WTC11 (cell line): Measurements from ENCODE around the gene ACSM3. TPM values are rescaled to one million over a fixed set of nuclear protein-coding genes. Genes with fewer than 3 reads are reported as not detected.

Experiments used
- ATAC-seq: fragments of 200-7000 bp; cut with Tn5 transposase; 2 replicates; pipeline ENCODE4 v1.10.0; 2021; ENCODE audit warnings: mild to moderate bottlenecking, moderate library complexity
- CTCF ChIA-PET: fragments of 300-600 bp; sonication (Branson Sonifier 250); formaldehyde crosslinking; loops from one replicate; lab custom pipeline; 2021; ENCODE audit warnings: antibody characterized with exemption; lab: Charles Lee
- POLR2A ChIA-PET: fragments of 350-600 bp; sonication (Branson Sonifier 250); formaldehyde crosslinking; loops from one replicate; lab custom pipeline; 2021; ENCODE audit warnings: antibody characterized with exemption; lab: Charles Lee
- DNase-seq: peaks from one replicate; pipeline ENCODE4 v3.0.0; 2021; ENCODE audit warnings: low spot score
- H3K27ac Mint-ChIP-seq: 2 replicates; pipeline ENCODE4 v1.8.0; 2021; ENCODE audit warnings: mixed read lengths
- H3K27me3 Mint-ChIP-seq: 2 replicates; pipeline ENCODE4 v1.8.0; 2021; ENCODE audit warnings: low read depth, mild to moderate bottlenecking, moderate library complexity, mixed read lengths
- H3K36me3 Mint-ChIP-seq: 2 replicates; pipeline ENCODE4 v1.8.0; 2021; ENCODE audit warnings: mixed read lengths
- H3K4me1 Mint-ChIP-seq: 2 replicates; pipeline ENCODE4 v1.8.0; 2022; ENCODE audit warnings: mixed read lengths
- H3K4me3 Mint-ChIP-seq: 2 replicates; pipeline ENCODE4 v1.8.0; 2021; ENCODE audit warnings: mild to moderate bottlenecking, moderate library complexity, mixed read lengths
- H3K9me3 Mint-ChIP-seq: 2 replicates; pipeline ENCODE4 v1.8.0; 2021; ENCODE audit warnings: mixed read lengths
- FOXK1 ChIP-seq: sonication (generic); formaldehyde crosslinking; IDR thresholded peaks from 2 replicates; pipeline ENCODE4 v1.8.0; 2022; ENCODE audit warnings: mild to moderate bottlenecking, moderate library complexity, missing genetic modification reagents
- FOXP1 ChIP-seq: sonication (generic); formaldehyde crosslinking; IDR thresholded peaks from 2 replicates; pipeline ENCODE4 v1.8.0; 2022; ENCODE audit warnings: missing genetic modification reagents, mild to moderate bottlenecking, moderate library complexity, borderline replicate concordance
- JUN ChIP-seq: sonication (generic); formaldehyde crosslinking; IDR thresholded peaks from 2 replicates; pipeline ENCODE4 v1.8.0; 2023; ENCODE audit warnings: mild to moderate bottlenecking, missing genetic modification reagents
- NFATC4 ChIP-seq: fragments of 250-450 bp; sonication (Bioruptor Pico); IDR thresholded peaks from 2 replicates; pipeline ENCODE4 v1.9.0; 2021; ENCODE audit warnings: mild to moderate bottlenecking
- NR3C1 ChIP-seq: sonication (generic); formaldehyde crosslinking; conservative IDR thresholded peaks from 2 replicates; pipeline ENCODE4 v1.8.1; 2023; ENCODE audit warnings: low read depth, mild to moderate bottlenecking, missing genetic modification reagents
- SP1 ChIP-seq: sonication (generic); formaldehyde crosslinking; conservative IDR thresholded peaks from 2 replicates; pipeline ENCODE4 v1.8.1; 2022; ENCODE audit warnings: missing genetic modification reagents
- TEAD1 ChIP-seq: sonication (generic); formaldehyde crosslinking; IDR thresholded peaks from 2 replicates; pipeline ENCODE4 v1.8.0; 2022; ENCODE audit warnings: mild to moderate bottlenecking, missing genetic modification reagents
- TP53 ChIP-seq: sonication (generic); formaldehyde crosslinking; IDR thresholded peaks from 2 replicates; pipeline ENCODE4 v1.8.1; 2023; ENCODE audit warnings: mild to moderate bottlenecking, missing genetic modification reagents
- ZNF232 ChIP-seq: sonication (generic); formaldehyde crosslinking; IDR thresholded peaks from 2 replicates; pipeline ENCODE4 v1.8.0; 2022; ENCODE audit warnings: mild to moderate bottlenecking, missing genetic modification reagents
- ZNF396 ChIP-seq: fragments of 250-450 bp; sonication (Bioruptor Pico); IDR thresholded peaks from 2 replicates; pipeline ENCODE4 v1.8.0; 2021; ENCODE audit warnings: mild to moderate bottlenecking, moderate library complexity, borderline replicate concordance
- ZNF416 ChIP-seq: fragments of 250-450 bp; sonication (Bioruptor Pico); IDR thresholded peaks from 2 replicates; pipeline ENCODE4 v1.9.0; 2021; ENCODE audit warnings: mild to moderate bottlenecking, inconsistent platforms
- total RNA-seq: library from RNA; stranded (reverse); gene quantifications from 3 replicates; pipeline ENCODE4 v1.2.3, GENCODE V29; 2021
- TF ChIP-seq, protein P1 (sequence below): sonication (generic); formaldehyde crosslinking; IDR thresholded peaks from 2 replicates; pipeline ENCODE4 v1.8.1; 2023; ENCODE audit warnings: mild to moderate bottlenecking, missing genetic modification reagents
- TF ChIP-seq, protein P2 (sequence below): sonication (generic); formaldehyde crosslinking; conservative IDR thresholded peaks from 2 replicates; pipeline ENCODE4 v1.8.1; 2022; ENCODE audit warnings: mild to moderate bottlenecking, missing genetic modification reagents
- TF ChIP-seq, protein P3 (sequence below): sonication (generic); formaldehyde crosslinking; IDR thresholded peaks from 2 replicates; pipeline ENCODE4 v1.8.1; 2022; ENCODE audit warnings: mild to moderate bottlenecking, missing genetic modification reagents, moderate library complexity, borderline replicate concordance
- TF ChIP-seq, protein P4 (sequence below): sonication (generic); formaldehyde crosslinking; IDR thresholded peaks from 2 replicates; pipeline ENCODE4 v1.8.0; 2022; ENCODE audit warnings: missing genetic modification reagents
- TF ChIP-seq, protein P5 (sequence below): sonication (generic); formaldehyde crosslinking; IDR thresholded peaks from 2 replicates; pipeline ENCODE4 v1.8.1; 2023; ENCODE audit warnings: mild to moderate bottlenecking, missing genetic modification reagents
- TF ChIP-seq, protein P6 (sequence below): sonication (generic); formaldehyde crosslinking; IDR thresholded peaks from 2 replicates; pipeline ENCODE4 v1.8.0; 2023; ENCODE audit warnings: missing genetic modification reagents, mild to moderate bottlenecking, borderline replicate concordance
- TF ChIP-seq, protein P7 (sequence below): sonication (generic); formaldehyde crosslinking; IDR thresholded peaks from 2 replicates; pipeline ENCODE4 v1.8.1; 2022; ENCODE audit warnings: mild to moderate bottlenecking, moderate library complexity, missing genetic modification reagents
- TF ChIP-seq, protein P8 (sequence below): fragments of 200-600 bp; IDR thresholded peaks from 2 replicates; pipeline ENCODE4 v1.8.0; 2022; ENCODE audit warnings: antibody characterized with exemption

ACSM3 gene
- total RNA-seq, 1 experiment from 2014 or later = 5.0 TPM

DNA sequence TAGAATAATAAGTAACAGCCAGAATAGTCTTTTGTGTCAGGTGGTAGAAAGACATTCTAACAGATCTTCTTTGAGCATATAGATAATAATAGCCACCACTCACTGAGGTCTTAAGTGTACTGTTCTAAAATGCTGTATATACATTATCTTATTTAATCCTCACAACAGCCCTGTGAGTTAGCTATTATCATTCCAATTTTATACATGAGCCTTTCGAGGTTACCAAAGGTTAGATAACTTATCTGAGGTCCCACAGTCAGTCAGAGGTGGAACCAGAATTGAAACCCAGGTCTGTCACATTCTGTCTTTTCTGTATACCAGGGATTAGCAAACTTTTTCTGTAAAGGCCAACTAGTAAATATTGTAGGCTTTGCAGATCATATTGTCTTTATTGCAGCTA is 65.7 kb downstream of the ACSM3 start (continued):
- TF ChIP-seq, protein P1, sequence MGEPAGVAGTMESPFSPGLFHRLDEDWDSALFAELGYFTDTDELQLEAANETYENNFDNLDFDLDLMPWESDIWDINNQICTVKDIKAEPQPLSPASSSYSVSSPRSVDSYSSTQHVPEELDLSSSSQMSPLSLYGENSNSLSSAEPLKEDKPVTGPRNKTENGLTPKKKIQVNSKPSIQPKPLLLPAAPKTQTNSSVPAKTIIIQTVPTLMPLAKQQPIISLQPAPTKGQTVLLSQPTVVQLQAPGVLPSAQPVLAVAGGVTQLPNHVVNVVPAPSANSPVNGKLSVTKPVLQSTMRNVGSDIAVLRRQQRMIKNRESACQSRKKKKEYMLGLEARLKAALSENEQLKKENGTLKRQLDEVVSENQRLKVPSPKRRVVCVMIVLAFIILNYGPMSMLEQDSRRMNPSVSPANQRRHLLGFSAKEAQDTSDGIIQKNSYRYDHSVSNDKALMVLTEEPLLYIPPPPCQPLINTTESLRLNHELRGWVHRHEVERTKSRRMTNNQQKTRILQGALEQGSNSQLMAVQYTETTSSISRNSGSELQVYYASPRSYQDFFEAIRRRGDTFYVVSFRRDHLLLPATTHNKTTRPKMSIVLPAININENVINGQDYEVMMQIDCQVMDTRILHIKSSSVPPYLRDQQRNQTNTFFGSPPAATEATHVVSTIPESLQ = no peak
- no peak for TF ChIP-seq NFATC4
- TF ChIP-seq, protein P2, sequence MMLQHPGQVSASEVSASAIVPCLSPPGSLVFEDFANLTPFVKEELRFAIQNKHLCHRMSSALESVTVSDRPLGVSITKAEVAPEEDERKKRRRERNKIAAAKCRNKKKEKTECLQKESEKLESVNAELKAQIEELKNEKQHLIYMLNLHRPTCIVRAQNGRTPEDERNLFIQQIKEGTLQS (CRISPR knock-in tag) = no peak
- TF ChIP-seq ZNF396 (CRISPR knock-in tag) = no peak
- TF ChIP-seq, protein P3, sequence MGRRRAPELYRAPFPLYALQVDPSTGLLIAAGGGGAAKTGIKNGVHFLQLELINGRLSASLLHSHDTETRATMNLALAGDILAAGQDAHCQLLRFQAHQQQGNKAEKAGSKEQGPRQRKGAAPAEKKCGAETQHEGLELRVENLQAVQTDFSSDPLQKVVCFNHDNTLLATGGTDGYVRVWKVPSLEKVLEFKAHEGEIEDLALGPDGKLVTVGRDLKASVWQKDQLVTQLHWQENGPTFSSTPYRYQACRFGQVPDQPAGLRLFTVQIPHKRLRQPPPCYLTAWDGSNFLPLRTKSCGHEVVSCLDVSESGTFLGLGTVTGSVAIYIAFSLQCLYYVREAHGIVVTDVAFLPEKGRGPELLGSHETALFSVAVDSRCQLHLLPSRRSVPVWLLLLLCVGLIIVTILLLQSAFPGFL (CRISPR knock-in tag) = no peak
- TF ChIP-seq, all 79 proteins: peak for 0

DNA sequence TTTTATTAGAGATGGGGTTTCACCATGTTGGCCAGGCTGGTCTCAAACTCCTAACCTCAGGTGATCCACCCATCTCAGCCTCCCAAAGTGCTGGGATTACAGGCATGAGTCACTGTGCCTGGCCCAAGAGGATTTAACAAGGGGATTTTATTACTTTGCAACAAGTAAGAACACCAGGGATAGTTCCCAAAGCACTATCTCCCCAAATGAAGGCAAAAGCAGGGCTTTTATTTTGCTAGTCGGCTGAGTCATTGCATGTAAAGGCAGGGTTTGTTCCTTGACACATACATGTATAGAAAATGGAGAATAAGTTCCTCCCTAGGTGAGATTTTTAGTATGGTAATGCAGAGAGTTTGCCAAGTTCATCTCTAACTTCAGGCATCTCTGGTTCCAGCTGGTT is 66.6 kb downstream of the ACSM3 start:
- H3K36me3 Mint-ChIP-seq = peaks cover 25% of the 10 kb centered on the region
- H3K27ac Mint-ChIP-seq = no peak overlapping the region
- ChIA-PET POLR2A (no interaction called here), CTCF (no interaction called here)
- no peaks in the 10 kb centered on the region for H3K27me3 Mint-ChIP-seq
- ATAC-seq = no peak
- H3K4me3 Mint-ChIP-seq = no peak overlapping the region
- H3K9me3 Mint-ChIP-seq = no peaks in the 10 kb centered on the region
- no peak for DNase-seq
- no peaks in the 10 kb centered on the region for H3K4me1 Mint-ChIP-seq
- no peak for TF ChIP-seq FOXP1 (CRISPR knock-in tag)
- TF ChIP-seq, protein P4, sequence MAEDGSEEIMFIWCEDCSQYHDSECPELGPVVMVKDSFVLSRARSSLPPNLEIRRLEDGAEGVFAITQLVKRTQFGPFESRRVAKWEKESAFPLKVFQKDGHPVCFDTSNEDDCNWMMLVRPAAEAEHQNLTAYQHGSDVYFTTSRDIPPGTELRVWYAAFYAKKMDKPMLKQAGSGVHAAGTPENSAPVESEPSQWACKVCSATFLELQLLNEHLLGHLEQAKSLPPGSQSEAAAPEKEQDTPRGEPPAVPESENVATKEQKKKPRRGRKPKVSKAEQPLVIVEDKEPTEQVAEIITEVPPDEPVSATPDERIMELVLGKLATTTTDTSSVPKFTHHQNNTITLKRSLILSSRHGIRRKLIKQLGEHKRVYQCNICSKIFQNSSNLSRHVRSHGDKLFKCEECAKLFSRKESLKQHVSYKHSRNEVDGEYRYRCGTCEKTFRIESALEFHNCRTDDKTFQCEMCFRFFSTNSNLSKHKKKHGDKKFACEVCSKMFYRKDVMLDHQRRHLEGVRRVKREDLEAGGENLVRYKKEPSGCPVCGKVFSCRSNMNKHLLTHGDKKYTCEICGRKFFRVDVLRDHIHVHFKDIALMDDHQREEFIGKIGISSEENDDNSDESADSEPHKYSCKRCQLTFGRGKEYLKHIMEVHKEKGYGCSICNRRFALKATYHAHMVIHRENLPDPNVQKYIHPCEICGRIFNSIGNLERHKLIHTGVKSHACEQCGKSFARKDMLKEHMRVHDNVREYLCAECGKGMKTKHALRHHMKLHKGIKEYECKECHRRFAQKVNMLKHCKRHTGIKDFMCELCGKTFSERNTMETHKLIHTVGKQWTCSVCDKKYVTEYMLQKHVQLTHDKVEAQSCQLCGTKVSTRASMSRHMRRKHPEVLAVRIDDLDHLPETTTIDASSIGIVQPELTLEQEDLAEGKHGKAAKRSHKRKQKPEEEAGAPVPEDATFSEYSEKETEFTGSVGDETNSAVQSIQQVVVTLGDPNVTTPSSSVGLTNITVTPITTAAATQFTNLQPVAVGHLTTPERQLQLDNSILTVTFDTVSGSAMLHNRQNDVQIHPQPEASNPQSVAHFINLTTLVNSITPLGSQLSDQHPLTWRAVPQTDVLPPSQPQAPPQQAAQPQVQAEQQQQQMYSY (CRISPR knock-in tag) = no peak
- TF ChIP-seq, protein P5, sequence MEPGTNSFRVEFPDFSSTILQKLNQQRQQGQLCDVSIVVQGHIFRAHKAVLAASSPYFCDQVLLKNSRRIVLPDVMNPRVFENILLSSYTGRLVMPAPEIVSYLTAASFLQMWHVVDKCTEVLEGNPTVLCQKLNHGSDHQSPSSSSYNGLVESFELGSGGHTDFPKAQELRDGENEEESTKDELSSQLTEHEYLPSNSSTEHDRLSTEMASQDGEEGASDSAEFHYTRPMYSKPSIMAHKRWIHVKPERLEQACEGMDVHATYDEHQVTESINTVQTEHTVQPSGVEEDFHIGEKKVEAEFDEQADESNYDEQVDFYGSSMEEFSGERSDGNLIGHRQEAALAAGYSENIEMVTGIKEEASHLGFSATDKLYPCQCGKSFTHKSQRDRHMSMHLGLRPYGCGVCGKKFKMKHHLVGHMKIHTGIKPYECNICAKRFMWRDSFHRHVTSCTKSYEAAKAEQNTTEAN (CRISPR knock-in tag) = no peak
- TF ChIP-seq, protein P6, sequence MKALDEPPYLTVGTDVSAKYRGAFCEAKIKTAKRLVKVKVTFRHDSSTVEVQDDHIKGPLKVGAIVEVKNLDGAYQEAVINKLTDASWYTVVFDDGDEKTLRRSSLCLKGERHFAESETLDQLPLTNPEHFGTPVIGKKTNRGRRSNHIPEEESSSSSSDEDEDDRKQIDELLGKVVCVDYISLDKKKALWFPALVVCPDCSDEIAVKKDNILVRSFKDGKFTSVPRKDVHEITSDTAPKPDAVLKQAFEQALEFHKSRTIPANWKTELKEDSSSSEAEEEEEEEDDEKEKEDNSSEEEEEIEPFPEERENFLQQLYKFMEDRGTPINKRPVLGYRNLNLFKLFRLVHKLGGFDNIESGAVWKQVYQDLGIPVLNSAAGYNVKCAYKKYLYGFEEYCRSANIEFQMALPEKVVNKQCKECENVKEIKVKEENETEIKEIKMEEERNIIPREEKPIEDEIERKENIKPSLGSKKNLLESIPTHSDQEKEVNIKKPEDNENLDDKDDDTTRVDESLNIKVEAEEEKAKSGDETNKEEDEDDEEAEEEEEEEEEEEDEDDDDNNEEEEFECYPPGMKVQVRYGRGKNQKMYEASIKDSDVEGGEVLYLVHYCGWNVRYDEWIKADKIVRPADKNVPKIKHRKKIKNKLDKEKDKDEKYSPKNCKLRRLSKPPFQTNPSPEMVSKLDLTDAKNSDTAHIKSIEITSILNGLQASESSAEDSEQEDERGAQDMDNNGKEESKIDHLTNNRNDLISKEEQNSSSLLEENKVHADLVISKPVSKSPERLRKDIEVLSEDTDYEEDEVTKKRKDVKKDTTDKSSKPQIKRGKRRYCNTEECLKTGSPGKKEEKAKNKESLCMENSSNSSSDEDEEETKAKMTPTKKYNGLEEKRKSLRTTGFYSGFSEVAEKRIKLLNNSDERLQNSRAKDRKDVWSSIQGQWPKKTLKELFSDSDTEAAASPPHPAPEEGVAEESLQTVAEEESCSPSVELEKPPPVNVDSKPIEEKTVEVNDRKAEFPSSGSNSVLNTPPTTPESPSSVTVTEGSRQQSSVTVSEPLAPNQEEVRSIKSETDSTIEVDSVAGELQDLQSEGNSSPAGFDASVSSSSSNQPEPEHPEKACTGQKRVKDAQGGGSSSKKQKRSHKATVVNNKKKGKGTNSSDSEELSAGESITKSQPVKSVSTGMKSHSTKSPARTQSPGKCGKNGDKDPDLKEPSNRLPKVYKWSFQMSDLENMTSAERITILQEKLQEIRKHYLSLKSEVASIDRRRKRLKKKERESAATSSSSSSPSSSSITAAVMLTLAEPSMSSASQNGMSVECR (CRISPR knock-in tag) = no peak
- TF ChIP-seq TP53 (CRISPR knock-in tag) = no peak
- TF ChIP-seq, protein P7, sequence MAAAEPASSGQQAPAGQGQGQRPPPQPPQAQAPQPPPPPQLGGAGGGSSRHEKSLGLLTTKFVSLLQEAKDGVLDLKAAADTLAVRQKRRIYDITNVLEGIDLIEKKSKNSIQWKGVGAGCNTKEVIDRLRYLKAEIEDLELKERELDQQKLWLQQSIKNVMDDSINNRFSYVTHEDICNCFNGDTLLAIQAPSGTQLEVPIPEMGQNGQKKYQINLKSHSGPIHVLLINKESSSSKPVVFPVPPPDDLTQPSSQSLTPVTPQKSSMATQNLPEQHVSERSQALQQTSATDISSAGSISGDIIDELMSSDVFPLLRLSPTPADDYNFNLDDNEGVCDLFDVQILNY = no peak
- TF ChIP-seq ZNF232 (CRISPR knock-in tag) = no peak
- TF ChIP-seq JUN = no peak
- TF ChIP-seq SP1 (CRISPR knock-in tag) = no peak
- TF ChIP-seq ZNF416 = no peak
- TF ChIP-seq, protein P8, sequence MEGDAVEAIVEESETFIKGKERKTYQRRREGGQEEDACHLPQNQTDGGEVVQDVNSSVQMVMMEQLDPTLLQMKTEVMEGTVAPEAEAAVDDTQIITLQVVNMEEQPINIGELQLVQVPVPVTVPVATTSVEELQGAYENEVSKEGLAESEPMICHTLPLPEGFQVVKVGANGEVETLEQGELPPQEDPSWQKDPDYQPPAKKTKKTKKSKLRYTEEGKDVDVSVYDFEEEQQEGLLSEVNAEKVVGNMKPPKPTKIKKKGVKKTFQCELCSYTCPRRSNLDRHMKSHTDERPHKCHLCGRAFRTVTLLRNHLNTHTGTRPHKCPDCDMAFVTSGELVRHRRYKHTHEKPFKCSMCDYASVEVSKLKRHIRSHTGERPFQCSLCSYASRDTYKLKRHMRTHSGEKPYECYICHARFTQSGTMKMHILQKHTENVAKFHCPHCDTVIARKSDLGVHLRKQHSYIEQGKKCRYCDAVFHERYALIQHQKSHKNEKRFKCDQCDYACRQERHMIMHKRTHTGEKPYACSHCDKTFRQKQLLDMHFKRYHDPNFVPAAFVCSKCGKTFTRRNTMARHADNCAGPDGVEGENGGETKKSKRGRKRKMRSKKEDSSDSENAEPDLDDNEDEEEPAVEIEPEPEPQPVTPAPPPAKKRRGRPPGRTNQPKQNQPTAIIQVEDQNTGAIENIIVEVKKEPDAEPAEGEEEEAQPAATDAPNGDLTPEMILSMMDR = no peak
- no peak for TF ChIP-seq TEAD1 (CRISPR knock-in tag)
- no peak for TF ChIP-seq NR3C1
- TF ChIP-seq, protein P3 (CRISPR knock-in tag) = no peak
- TF ChIP-seq FOXK1 (CRISPR knock-in tag) = no peak
